Endothelial cell of umbilical vein (primary cell): Measurements from ENCODE around the gene ROBO2. TPM values are rescaled to one million over a fixed set of nuclear protein-coding genes. Genes with fewer than 3 reads are reported as not detected.

Experiments
- BruUV-seq: library from RNA; stranded (reverse); fragments of 400-500 nt; replicated peaks from 2 replicates; lab custom pipeline; 2021; lab: Mats Ljungman, UMichigan
- CTCF ChIA-PET: fragments of 300-600, 350-600 bp; sonication (Branson Sonifier 250); formaldehyde crosslinking; loops from one replicate; lab custom pipeline; 2021; ENCODE audit warnings: antibody characterized with exemption, inconsistent platforms; lab: Charles Lee
- POLR2A ChIA-PET: fragments of 300-600, 350-600 bp; sonication (Branson Sonifier 250); formaldehyde crosslinking; loops from one replicate; lab custom pipeline; 2021; ENCODE audit warnings: antibody characterized with exemption, inconsistent platforms; lab: Charles Lee
- DNase-seq: peaks from one replicate; pipeline ENCODE4 v3.0.0-alpha.2; 2011; ENCODE audit warnings: low read depth, low spot score
- FAIRE-seq: peaks from 2 replicates; lab custom pipeline; 2011; peaks lifted over from hg19 to GRCh38; lab: Jason Lieb, UNC
- H2AFZ ChIP-seq: 2 replicates; pipeline ENCODE4 v1.6.0; 2012; ENCODE audit warnings: low read depth, low read length, control low read depth, inconsistent platforms
- H3K27ac ChIP-seq: 2 replicates; pipeline ENCODE4 v1.5.1; 2011; ENCODE audit warnings: low read depth, mild to moderate bottlenecking, control low read depth, low read length, moderate library complexity; ENCODE audit not compliant: insufficient read depth
- H3K27me3 ChIP-seq, 2 experiments: 2 replicates each; pipeline versions ENCODE4 v1.6.0 to v1.6.1; 2011; ENCODE audit warnings: low read length in 2 of 2, mixed read lengths in 1 of 2; ENCODE audit not compliant: control insufficient read depth in 2 of 2, insufficient read depth in 2 of 2
- H3K36me3 ChIP-seq, 2 experiments: 2 replicates in 1 of 2; 3 replicates in 1 of 2; pipeline ENCODE4 v1.5.1; 2011; ENCODE audit warnings: low read length in 2 of 2, mild to moderate bottlenecking in 1 of 2, moderate library complexity in 1 of 2; ENCODE audit not compliant: control insufficient read depth in 2 of 2, insufficient read depth in 2 of 2; ENCODE audit errors: extremely low read depth in 1 of 2
- H3K4me1 ChIP-seq: 3 replicates; pipeline ENCODE4 v1.5.1; 2011; ENCODE audit warnings: mild to moderate bottlenecking, low read length; ENCODE audit not compliant: control insufficient read depth, insufficient read depth; ENCODE audit errors: extremely low read depth
- H3K4me2 ChIP-seq: 2 replicates; pipeline ENCODE4 v1.6.1; 2011; ENCODE audit warnings: low read length, control low read depth, mixed read lengths; ENCODE audit not compliant: insufficient read depth
- H3K4me3 ChIP-seq, 3 experiments: fragments of 200-600 bp in 1 of 3; sonication (generic), shearing (Covaris generic) in 1 of 3; replicated peaks in 1 of 3; 2 replicates each; pipeline ENCODE4 v1.5.1; 2011 to 2016; ENCODE audit warnings: control low read depth in 3 of 3, low read length in 3 of 3, mild to moderate bottlenecking in 2 of 3, inconsistent platforms in 1 of 3, low read depth in 1 of 3, moderate library complexity in 1 of 3; ENCODE audit not compliant: insufficient read depth in 1 of 3
- H3K79me2 ChIP-seq: 2 replicates; pipeline ENCODE4 v1.6.0; 2012; ENCODE audit warnings: low read length, inconsistent platforms; ENCODE audit not compliant: control insufficient read depth, insufficient read depth
- H3K9ac ChIP-seq: replicated peaks from 2 replicates; pipeline ENCODE3; 2011; ENCODE audit warnings: low read length, control low read depth; ENCODE audit not compliant: insufficient read depth; ENCODE audit errors: extremely low read depth
- H3K9me1 ChIP-seq: replicated peaks from 3 replicates; pipeline ENCODE4 v1.6.0; 2011; ENCODE audit warnings: mild to moderate bottlenecking, low read length; ENCODE audit not compliant: control insufficient read depth, insufficient read depth; ENCODE audit errors: extremely low read depth
- H3K9me3 ChIP-seq: replicated peaks from 2 replicates; pipeline ENCODE4 v1.5.1; 2012; ENCODE audit warnings: low read length, inconsistent platforms; ENCODE audit not compliant: control insufficient read depth, insufficient read depth
- H4K20me1 ChIP-seq: replicated peaks from 2 replicates; pipeline ENCODE3; 2011; ENCODE audit warnings: mild to moderate bottlenecking, low read length; ENCODE audit not compliant: control insufficient read depth, insufficient read depth; ENCODE audit errors: extremely low read depth
- CTCF ChIP-seq, 2 donors: IDR thresholded peaks; 1 replicate in 1 of 2; 2 replicates in 1 of 2; pipeline ENCODE4 v1.5.1; 2011; ENCODE audit warnings: low read length in 2 of 2, mild to moderate bottlenecking in 2 of 2, moderate library complexity in 2 of 2, control low read depth in 1 of 2, inconsistent platforms in 1 of 2, low read depth in 1 of 2; ENCODE audit not compliant: insufficient read depth in 1 of 2; ENCODE audit errors: extremely low read depth in 1 of 2
- EZH2 ChIP-seq: IDR thresholded peaks from 2 replicates; pipeline ENCODE4 v1.6.1; 2012; ENCODE audit warnings: borderline replicate concordance, low read depth, mild to moderate bottlenecking, moderate library complexity, low read length, inconsistent platforms; ENCODE audit not compliant: severe bottlenecking
- FOS ChIP-seq: IDR thresholded peaks from 2 replicates; pipeline ENCODE4 v1.6.1; 2011; ENCODE audit warnings: mild to moderate bottlenecking, low read length, moderate library complexity, borderline replicate concordance; ENCODE audit not compliant: insufficient read depth
- GATA2 ChIP-seq: IDR thresholded peaks from 2 replicates; pipeline ENCODE4 v1.7.0; 2011; ENCODE audit warnings: low read depth, mild to moderate bottlenecking, moderate library complexity, mixed read lengths, low read length; ENCODE audit not compliant: insufficient read length, insufficient read depth
- JUN ChIP-seq: IDR thresholded peaks from 2 replicates; pipeline ENCODE4 v1.6.1; 2011; ENCODE audit warnings: borderline replicate concordance, low read depth; ENCODE audit not compliant: insufficient read length, insufficient read depth
- MAX ChIP-seq: IDR thresholded peaks from 2 replicates; pipeline ENCODE4 v1.6.1; 2011; ENCODE audit not compliant: insufficient read depth, insufficient read length
- MYC ChIP-seq: IDR thresholded peaks from one replicate; pipeline ENCODE4 v1.6.1; 2011; ENCODE audit warnings: mild to moderate bottlenecking, low read depth, low read length
- POLR2A ChIP-seq: IDR thresholded peaks from 2 replicates; pipeline ENCODE4 v1.6.1; 2012; ENCODE audit warnings: low read depth, mild to moderate bottlenecking, control low read depth, low read length
- POLR2AphosphoS5 ChIP-seq: IDR thresholded peaks from 2 replicates; pipeline ENCODE4 v1.6.1; 2012; ENCODE audit warnings: low read depth, mild to moderate bottlenecking, control low read depth, low read length, moderate library complexity; ENCODE audit not compliant: insufficient read depth
- dilution Hi-C: fragments of 300-500 bp; cut with MboI; formaldehyde crosslinking; loops from one replicate; pipeline ENCODE4 v1.15.0; 2019; ENCODE audit warnings: low sequenced_read_pairs; ENCODE audit not compliant: extremely low pct_ligation_motif_present
- intact Hi-C: fragments of 100-400 bp; cut with micrococcal nuclease; formaldehyde crosslinking; loops from one replicate; pipeline ENCODE4 v1.10.0; 2022
- polyA plus RNA-seq, 4 experiments: library from polyadenylated mRNA; depleted of rRNA in 3 of 4; stranded (reverse) in 3 of 4; unstranded in 1 of 4; fragments of >200 nt; gene quantifications; 2 replicates each; pipeline versions ENCODE4 v1.2.1 to v1.2.3, GENCODE V29; 2011 to 2012; ENCODE audit warnings: missing spikeins in 1 of 4
- total RNA-seq: library from RNA; stranded (reverse); gene quantifications from 2 replicates; pipeline ENCODE4 v1.2.3, GENCODE V29; 2021

The ROBO2 gene
- total and polyA plus RNA-seq, 2 donors (not counting 3 experiments of a cell fraction or from before 2014, with no cell fraction given), result not detected

GRCh38 chr3:77436908-77437307 is 397.0 kb downstream of the ROBO2 start:
- Histone ChIP-seq H4K20me1 (no peaks in the 10 kb centered on the region), H3K9me1 (no peaks in the 10 kb centered on the region), H3K27me3 (no peaks in the 10 kb centered on the region), H2AFZ (no peak overlapping the region), H3K4me3 (no peak overlapping the region), H3K4me1 (no peaks in the 10 kb centered on the region), H3K36me3 (no peaks in the 10 kb centered on the region), H3K79me2 (no peaks in the 10 kb centered on the region), H3K27ac (no peak overlapping the region), H3K4me2 (no peak overlapping the region), H3K9ac (no peak overlapping the region), H3K9me3 (no peaks in the 10 kb centered on the region)
- dilution Hi-C loops, result no loop called here
- no peak for TF ChIP-seq CTCF (IDR thresholded peaks at IDR 0.05; ENCODE audit: extremely low read depth in 1 of 2, insufficient read depth in 1 of 2, low read depth in 1 of 2, low read length in 2 of 2)
- no peak for TF ChIP-seq EZH2
- TF ChIP-seq POLR2AphosphoS5, result no peak
- no peak for TF ChIP-seq MAX
- no peak for TF ChIP-seq MYC
- no TSS peak for BruUV-seq
- CTCF ChIA-PET, result no interaction called here
- intact Hi-C loops, result no loop called here
- POLR2A ChIA-PET, result no interaction called here
- no peak for FAIRE-seq
- no peak for DNase-seq

GRCh38 chr3:77446084-77446483 is 406.2 kb downstream of the ROBO2 start:
- intact Hi-C loops, result no loop called here
- Histone ChIP-seq H3K9ac (no peak overlapping the region), H3K4me3 (no peak overlapping the region), H3K36me3 (no peaks in the 10 kb centered on the region), H3K9me1 (no peaks in the 10 kb centered on the region), H2AFZ (no peak overlapping the region), H3K4me2 (no peak overlapping the region), H3K4me1 (no peaks in the 10 kb centered on the region), H3K9me3 (no peaks in the 10 kb centered on the region), H3K27ac (no peak overlapping the region), H4K20me1 (no peaks in the 10 kb centered on the region), H3K27me3 (no peaks in the 10 kb centered on the region), H3K79me2 (no peaks in the 10 kb centered on the region)
- dilution Hi-C loops, result no loop called here
- no TSS peak for BruUV-seq
- FAIRE-seq (no peak), DNase-seq (no peak)
- TF ChIP-seq MYC (no peak), CTCF (IDR thresholded peaks at IDR 0.05; ENCODE audit: extremely low read depth in 1 of 2, insufficient read depth in 1 of 2, low read depth in 1 of 2, low read length in 2 of 2) (no peak), MAX (no peak), GATA2 (no peak), POLR2A (no peak), POLR2AphosphoS5 (no peak), FOS (no peak), JUN (no peak), EZH2 (no peak)
- ChIA-PET POLR2A (no interaction called here), CTCF (no interaction called here)
